Measurements from ENCODE around the gene ORC5. TPM values are rescaled to one million over a fixed set of nuclear protein-coding genes. Genes with fewer than 3 reads are reported as not detected.
A peak's percentile ranks its signal among the peaks of the same experiment; 100 is the strongest.

The ORC5 gene
- total RNA-seq, 1 donor from 2014 or later = 16.7 TPM

- no peak for DNase-seq (ENCODE audit: low read depth)
Measured at GRCh38 chr7:104161244-104161643, 46.6 kb downstream of the ORC5 start.

GRCh38 chr7:104160375-104160774 is 47.4 kb downstream of the ORC5 start:
- no peak overlapping the region for H3K4me3 ChIP-seq (ENCODE audit: low read depth, low read length)
- H3K36me3 ChIP-seq (ENCODE audit: control insufficient read depth, insufficient read depth, low read length) = no peaks in the 10 kb centered on the region
- peak; percentile 4 for TF ChIP-seq CTCF (IDR thresholded peaks at IDR 0.05; ENCODE audit: insufficient read depth, low read length, poor library complexity, severe bottlenecking)
- DNase-seq (ENCODE audit: low read depth) = peak; percentile 5
- no peaks in the 10 kb centered on the region for H3K27me3 ChIP-seq (ENCODE audit: control insufficient read depth, insufficient read depth, low read length)

More at GRCh38 chr7:104161244-104161643, 46.6 kb downstream of the ORC5 start:
- Histone ChIP-seq H3K36me3 (ENCODE audit: control insufficient read depth, insufficient read depth, low read length) (no peaks in the 10 kb centered on the region), H3K27me3 (ENCODE audit: control insufficient read depth, insufficient read depth, low read length) (no peaks in the 10 kb centered on the region), H3K4me3 (ENCODE audit: low read depth, low read length) (no peak overlapping the region)
- TF ChIP-seq CTCF (IDR thresholded peaks at IDR 0.05; ENCODE audit: insufficient read depth, low read length, poor library complexity, severe bottlenecking) = no peak

- TF ChIP-seq CTCF (IDR thresholded peaks at IDR 0.05; ENCODE audit: insufficient read depth, low read length, poor library complexity, severe bottlenecking) = peak; percentile 66
- DNase-seq (ENCODE audit: low read depth) = peak; percentile 12
- H3K27me3 ChIP-seq (ENCODE audit: control insufficient read depth, insufficient read depth, low read length) = no peaks in the 10 kb centered on the region
Measured at GRCh38 chr7:104156842-104157277, 51.0 kb downstream of the ORC5 start.

GRCh38 chr7:104153287-104153686 is 54.5 kb downstream of the ORC5 start:
- DNase-seq (ENCODE audit: low read depth) = no peak
- Histone ChIP-seq H3K36me3 (ENCODE audit: control insufficient read depth, insufficient read depth, low read length) (no peaks in the 10 kb centered on the region), H3K4me3 (ENCODE audit: low read depth, low read length) (no peak overlapping the region), H3K27me3 (ENCODE audit: control insufficient read depth, insufficient read depth, low read length) (no peaks in the 10 kb centered on the region)
- TF ChIP-seq CTCF (IDR thresholded peaks at IDR 0.05; ENCODE audit: insufficient read depth, low read length, poor library complexity, severe bottlenecking) = no peak

More at GRCh38 chr7:104156842-104157277, 51.0 kb downstream of the ORC5 start:
- H3K4me3 ChIP-seq (ENCODE audit: low read depth, low read length) = no peak overlapping the region
- no peaks in the 10 kb centered on the region for H3K36me3 ChIP-seq (ENCODE audit: control insufficient read depth, insufficient read depth, low read length)

GRCh38 chr7:104152468-104152867 is 55.3 kb downstream of the ORC5 start:
- Histone ChIP-seq H3K27me3 (ENCODE audit: control insufficient read depth, insufficient read depth, low read length) (no peaks in the 10 kb centered on the region), H3K36me3 (ENCODE audit: control insufficient read depth, insufficient read depth, low read length) (no peaks in the 10 kb centered on the region), H3K4me3 (ENCODE audit: low read depth, low read length) (no peak overlapping the region)
- no peak for DNase-seq (ENCODE audit: low read depth)
- no peak for TF ChIP-seq CTCF (IDR thresholded peaks at IDR 0.05; ENCODE audit: insufficient read depth, low read length, poor library complexity, severe bottlenecking)

- Histone ChIP-seq H3K27me3 (ENCODE audit: control insufficient read depth, insufficient read depth, low read length) (no peaks in the 10 kb centered on the region), H3K36me3 (ENCODE audit: control insufficient read depth, insufficient read depth, low read length) (no peaks in the 10 kb centered on the region), H3K4me3 (ENCODE audit: low read depth, low read length) (no peak overlapping the region)
- no peak for DNase-seq (ENCODE audit: low read depth)
- TF ChIP-seq CTCF (IDR thresholded peaks at IDR 0.05; ENCODE audit: insufficient read depth, low read length, poor library complexity, severe bottlenecking) = no peak
Measured at GRCh38 chr7:104150470-104150869, 57.3 kb downstream of the ORC5 start.

All from kidney epithelial cell (primary cell).